HL-60 (cell line): ENCODE data around the gene CCDC57.

ENCODE experiments used
- POLR2AphosphoS5 ChIP-seq: IDR thresholded peaks from 2 replicates; pipeline ENCODE4 v1.6.1; 2012; ENCODE audit warnings: low read depth
- TF ChIP-seq, protein P1 (sequence below): IDR thresholded peaks from one replicate; pipeline ENCODE4 v1.5.1; 2011; ENCODE audit warnings: low read length, control low read depth, inconsistent platforms; ENCODE audit not compliant: insufficient read depth

DNA sequence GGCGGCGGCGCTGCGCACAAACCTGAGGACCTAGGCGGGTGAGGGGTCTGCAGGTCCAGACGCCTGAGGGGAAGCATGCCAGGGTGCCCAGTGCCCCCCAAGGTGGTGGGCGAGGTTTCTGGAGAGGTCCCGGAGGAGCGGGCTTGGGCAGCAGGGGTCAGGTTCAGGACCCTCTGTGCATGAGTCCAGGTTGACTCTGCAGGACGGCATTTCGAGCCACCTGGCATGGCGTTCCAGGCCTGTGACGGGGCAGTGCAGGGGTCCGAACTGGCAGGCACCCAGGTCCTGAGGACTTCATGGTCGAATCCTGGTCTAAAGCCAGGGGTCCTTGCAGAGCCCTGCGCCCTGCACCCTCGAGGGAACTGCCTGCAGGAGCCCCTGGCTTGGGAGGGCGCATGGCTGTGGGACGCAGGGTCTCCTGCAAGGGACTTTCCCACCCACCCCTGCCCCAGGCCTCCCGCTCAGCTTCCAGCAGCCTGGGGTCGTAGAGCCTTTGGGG lies 19.7 kb upstream of the CCDC57 start:
- TF ChIP-seq, protein P1, sequence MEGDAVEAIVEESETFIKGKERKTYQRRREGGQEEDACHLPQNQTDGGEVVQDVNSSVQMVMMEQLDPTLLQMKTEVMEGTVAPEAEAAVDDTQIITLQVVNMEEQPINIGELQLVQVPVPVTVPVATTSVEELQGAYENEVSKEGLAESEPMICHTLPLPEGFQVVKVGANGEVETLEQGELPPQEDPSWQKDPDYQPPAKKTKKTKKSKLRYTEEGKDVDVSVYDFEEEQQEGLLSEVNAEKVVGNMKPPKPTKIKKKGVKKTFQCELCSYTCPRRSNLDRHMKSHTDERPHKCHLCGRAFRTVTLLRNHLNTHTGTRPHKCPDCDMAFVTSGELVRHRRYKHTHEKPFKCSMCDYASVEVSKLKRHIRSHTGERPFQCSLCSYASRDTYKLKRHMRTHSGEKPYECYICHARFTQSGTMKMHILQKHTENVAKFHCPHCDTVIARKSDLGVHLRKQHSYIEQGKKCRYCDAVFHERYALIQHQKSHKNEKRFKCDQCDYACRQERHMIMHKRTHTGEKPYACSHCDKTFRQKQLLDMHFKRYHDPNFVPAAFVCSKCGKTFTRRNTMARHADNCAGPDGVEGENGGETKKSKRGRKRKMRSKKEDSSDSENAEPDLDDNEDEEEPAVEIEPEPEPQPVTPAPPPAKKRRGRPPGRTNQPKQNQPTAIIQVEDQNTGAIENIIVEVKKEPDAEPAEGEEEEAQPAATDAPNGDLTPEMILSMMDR = no peak
- TF ChIP-seq POLR2AphosphoS5 = peak; percentile 2; the same call in 1 of the 2 replicates
